Epithelial cell of prostate (primary cell): Measurements from ENCODE around the gene PDE7B.

ENCODE experiments used
- DNase-seq: peaks from one replicate; pipeline ENCODE4 v3.0.0-alpha.2; 2011; ENCODE audit warnings: low read depth, low spot score
- H3K27ac ChIP-seq: fragments of 450-650 bp; 2 replicates; pipeline ENCODE4 v1.5.1; 2017; ENCODE audit warnings: mild to moderate bottlenecking

Gene PDE7B

DNA sequence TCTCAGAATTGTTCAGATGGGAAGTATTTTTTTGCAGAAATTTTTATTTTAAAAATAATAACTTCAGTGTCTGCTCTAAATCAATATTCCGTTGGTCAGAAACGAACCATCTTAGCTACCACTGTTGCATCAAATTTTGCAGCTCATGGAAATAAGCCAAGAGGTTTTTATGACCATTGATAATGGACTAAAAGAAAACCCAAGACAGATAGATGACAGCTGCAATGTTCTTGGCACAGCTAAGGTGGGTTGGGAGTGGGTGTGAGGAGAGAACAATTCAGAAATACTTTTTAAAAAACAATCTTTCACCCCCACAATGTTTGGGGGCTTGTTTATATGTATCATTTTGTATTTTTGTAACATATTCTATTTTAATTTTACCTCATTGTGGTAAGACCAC lies 121.1 kb downstream of the PDE7B start:
- H3K27ac ChIP-seq: no peak overlapping the region
- no peak for DNase-seq

DNA sequence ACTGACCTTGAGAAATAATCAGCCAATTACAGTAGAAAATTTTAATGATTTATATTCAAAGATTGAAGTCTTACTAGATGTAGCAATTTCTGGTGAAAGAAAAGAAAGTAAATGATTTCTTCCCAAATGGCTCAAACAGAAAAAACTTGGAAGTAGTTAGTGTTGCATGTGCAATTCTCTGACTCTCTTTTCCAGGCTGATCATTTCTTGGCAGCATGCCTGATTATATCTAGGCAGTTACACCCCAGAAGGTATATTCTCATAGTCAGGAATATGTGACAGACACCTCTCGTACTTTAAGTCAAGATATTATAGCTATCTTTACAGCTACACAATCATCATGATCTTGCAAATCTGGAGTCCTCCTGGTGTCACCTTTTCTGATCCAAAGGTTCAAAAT lies 122.9 kb downstream of the PDE7B start:
- no peak overlapping the region for H3K27ac ChIP-seq
- no peak for DNase-seq

DNA sequence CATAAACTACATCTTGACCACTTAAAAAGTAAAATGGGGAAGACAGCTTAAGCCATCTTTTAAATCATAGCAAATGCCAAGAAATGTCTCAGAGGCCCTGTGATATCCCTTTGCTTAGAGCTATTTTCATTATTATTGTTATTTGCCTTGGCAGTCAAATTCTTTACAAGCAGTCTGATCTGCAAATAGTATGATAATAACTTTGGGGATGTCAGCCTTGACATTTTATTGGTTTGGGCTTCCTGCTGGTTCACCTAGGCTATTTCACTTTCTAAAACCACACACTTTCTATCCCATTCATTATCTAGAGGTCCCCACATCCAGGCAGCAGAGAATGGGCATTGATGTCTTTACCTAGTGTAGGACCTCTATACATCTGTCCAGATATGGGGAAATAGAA lies 125.1 kb downstream of the PDE7B start:
- DNase-seq: no peak
- H3K27ac ChIP-seq: no peak overlapping the region

DNA sequence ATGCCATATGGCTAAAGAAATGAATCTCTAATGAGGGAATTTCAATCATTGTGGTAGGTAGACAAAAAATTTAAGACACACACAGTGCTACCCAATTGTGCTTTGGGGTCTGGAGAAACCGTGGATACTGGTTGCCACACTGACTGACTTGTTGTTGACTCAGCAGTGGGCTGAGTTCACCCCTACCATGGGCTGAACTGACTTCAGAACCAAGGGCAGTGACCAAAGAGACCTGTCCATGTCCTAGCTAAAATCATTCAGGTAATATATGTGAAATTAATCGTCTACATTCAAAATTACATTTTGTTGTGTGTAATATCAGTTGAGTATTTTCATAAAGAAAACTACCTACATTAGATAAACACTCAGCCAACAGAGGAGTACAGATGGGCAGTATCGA lies 131.6 kb downstream of the PDE7B start:
- no peak for DNase-seq

DNA sequence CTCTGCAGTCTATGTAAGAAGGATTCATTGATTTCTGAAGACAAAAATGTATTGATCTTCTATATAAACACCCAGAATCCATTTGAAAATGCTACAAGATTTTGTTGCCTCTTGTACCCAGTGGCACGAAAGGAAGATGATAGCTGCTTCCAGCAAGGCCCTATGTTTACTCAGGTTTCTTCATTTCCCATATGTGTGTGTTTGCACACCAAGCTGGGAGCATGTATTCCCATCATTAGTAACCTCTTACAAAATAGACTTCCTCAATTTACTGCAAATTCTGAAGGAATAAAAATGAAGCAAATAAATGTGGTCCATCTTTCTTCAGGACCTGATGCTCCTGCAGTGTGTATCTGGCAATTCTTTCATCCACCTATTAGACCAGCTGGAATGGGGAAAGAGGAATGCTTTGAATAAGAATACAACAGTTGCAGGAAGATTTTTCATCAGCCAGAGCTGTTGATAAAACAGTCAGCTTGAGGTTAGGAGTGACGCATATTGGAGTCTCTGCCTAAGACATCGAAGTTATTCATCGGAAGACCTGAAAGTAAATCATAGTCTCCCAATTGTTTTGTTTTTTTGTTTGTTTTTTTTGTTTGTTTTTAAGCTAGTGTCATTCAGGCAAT lies 132.3 kb downstream of the PDE7B start:
- no peak overlapping the region for H3K27ac ChIP-seq
- no peak for DNase-seq

More for the DNA sequence above, 131.6 kb downstream of the PDE7B start:
- no peak overlapping the region for H3K27ac ChIP-seq

DNA sequence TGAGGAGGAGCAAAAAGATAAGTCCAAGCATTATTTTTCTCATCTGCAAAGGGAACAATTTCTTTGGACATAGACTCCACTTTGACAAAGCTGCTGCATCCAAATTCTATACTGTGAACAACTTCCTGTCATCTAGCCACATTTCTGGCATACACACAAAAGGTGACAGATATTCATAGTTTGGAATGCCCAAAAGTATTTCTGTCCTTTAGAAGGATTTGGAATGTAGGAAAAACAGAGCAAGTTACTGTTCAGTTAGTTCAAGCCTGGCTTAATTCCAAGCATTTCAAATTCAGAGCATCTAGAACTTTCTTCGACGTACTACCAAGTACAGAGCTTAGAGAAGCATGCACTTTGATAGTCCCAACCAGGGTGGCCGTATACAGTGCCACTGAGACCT lies 134.0 kb downstream of the PDE7B start:
- H3K27ac ChIP-seq: no peak overlapping the region

DNA sequence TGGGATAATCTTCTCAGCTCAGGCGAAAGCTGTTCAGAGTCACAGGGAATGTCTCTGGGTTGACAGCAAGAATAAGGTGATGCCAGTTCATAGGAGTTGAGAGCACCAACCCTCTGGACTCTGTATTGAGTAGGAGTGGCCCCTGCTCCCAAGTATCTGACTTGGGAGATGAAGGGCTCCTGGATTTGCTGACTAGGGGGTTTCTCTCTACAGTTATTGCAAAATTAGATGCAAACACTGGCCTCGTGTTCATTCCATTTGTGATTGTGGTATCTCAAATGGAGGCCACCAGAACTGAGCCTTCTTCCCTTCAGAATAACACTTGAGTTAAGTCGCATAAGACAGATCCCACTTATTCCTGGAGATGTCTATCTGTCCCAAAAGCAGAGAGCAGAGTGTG lies 135.7 kb downstream of the PDE7B start:
- no peak for DNase-seq

More for the DNA sequence above, 134.0 kb downstream of the PDE7B start:
- no peak for DNase-seq

DNA sequence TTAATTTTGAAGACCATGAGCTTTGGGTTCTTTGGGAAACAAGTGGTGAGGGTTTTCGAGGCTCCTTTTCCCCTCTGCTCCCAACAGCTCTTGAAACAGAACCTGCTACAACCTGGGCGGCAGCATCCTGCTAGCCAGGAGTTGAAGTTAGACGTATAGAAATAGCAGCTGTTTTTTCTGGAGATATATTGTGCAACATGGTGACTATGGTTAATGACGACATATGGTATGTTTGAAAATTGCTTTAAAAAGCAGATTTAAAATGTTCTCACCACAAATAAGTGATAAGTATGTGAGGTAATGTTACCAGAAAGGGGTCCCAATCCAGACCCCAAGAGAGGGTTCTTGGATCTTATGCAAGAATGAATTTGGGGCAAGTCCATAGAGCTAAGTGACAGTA lies 138.9 kb downstream of the PDE7B start:
- no peak for DNase-seq
- H3K27ac ChIP-seq: no peak overlapping the region

More for the DNA sequence above, 135.7 kb downstream of the PDE7B start:
- no peak overlapping the region for H3K27ac ChIP-seq

DNA sequence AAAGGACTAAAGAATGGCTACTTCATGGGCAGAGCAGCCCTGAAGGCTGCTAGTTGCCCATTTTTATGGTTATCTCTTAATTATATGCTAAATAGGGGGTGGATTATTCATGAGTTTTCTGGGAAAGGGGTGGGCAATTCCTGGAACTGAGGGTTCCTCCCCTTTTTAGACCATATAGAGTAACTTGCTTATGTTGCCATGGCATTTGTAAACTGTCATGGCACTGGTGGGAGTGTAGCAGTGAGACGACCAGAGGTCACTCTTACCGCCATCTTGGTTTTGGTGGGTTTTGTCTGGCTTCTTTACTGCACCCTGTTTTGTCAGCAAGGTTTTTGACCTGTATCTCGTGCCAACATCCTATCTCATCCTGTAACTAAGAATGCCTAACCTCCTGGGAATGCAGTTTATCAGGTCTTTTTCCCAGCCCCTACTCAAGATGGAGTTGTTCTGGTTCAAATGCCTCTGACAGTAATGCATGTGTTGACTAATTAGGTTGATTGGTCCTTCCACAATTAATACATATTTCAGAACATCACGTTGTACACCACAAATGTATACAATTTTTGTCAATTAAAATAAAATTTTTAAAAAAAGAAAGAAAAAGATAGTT lies 139.5 kb downstream of the PDE7B start:
- no peak for DNase-seq
- H3K27ac ChIP-seq: no peak overlapping the region

DNA sequence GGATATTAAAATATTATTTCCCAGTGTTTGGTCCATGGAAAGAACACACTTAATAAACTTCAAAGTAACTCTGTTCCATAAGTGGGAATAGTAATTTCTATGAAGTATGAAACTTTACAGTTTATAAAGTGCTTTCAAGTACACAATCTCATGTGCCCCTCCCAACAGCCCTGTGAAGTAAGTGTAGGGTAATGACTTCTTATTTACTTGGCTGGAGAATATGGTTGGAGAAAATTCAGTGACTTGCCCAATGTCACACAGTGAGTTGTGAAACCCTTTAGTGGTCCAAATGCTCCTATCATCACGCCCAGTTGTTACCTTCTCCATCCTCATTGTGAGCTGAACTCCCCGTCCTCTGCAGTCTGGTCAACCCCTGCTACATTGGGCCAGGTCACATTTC lies 141.2 kb downstream of the PDE7B start:
- DNase-seq: no peak
- no peak overlapping the region for H3K27ac ChIP-seq

DNA sequence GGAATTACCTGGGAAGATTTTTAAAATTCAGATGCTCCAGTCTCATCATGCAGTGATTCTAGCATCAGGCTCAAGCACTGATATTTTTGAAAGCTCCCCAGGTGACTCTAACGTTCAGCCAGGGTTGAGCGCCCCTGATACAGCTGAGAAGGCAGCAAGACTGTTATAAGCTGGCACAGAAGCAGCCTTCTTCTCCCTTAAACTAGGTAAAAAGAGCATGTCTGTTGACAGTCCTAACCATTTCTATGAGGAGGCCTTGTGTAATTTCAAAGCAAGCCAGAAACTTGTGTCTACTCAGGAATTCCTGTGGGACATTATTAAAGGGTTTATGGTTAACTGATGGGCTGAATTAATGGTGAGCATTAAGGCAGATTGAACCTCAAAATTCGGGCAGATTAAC lies 141.9 kb downstream of the PDE7B start:
- no peak overlapping the region for H3K27ac ChIP-seq
- DNase-seq: no peak

DNA sequence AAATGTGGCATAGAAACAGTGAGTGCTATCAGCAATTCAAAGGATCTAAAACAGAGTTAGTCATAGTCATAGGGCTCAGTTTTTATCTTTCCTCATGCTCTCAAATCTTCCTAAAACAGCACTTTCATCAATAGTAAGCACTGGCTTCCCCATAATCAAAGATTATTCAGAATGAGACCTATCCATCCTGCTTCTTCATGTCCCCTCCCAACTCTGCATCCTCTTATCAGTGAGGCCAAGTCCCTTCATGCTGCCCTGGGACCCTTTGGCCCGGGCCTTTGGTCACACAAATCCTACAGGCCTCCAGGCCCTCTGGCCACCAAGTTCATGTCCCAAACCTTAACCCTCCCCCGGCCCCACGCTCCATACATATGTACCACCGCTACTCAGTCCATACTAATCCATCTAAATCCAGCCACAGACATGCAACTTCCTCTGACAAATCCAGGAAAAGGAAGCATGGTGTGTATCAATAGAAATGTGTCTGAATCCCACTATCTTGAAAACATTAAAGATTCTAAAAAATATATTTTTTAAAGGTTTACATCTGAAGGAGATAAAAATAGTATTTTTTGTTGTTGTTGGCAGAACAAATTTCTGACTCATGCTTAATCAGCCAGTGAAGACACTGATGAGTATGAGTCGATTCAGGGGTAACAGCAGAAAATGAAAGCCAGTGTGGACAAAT lies 143.5 kb downstream of the PDE7B start:
- H3K27ac ChIP-seq: no peak overlapping the region
- no peak for DNase-seq

DNA sequence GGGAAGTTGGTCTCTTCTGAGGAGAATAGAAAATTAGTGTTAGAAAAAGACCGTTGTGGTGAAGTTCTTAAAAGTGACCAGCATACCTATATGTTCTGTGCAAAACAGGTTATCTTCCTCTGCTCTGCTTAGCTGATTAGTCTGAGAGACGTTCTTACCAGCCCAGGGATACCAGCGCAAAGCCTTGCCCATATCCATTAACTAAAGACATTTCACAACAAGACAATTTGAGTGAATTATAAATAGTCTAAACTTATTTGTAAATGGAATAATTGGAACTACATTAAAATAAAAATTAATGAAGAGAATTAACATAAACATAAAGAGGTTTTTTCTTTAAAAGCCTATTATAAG lies 144.0 kb downstream of the PDE7B start:
- no peak overlapping the region for H3K27ac ChIP-seq
- no peak for DNase-seq

DNA sequence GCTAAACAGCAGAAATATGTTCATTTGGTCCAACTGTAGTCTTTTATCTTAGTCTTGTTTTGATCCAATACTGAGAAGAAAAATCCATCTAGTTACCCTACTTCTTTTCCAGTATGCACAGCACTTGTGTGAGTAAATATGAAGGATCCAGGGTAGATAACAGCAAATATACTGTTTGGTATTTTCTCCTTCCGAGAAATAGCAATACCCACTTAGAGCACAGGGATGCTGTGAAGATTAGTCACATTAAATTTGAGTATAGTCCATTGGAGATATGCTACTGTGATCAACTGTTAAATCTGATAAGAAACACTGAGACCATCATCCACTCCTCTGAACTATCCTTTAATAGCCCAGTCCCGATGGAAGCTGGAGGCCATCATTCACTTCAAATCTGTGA lies 145.2 kb downstream of the PDE7B start:
- H3K27ac ChIP-seq: no peak overlapping the region
- no peak for DNase-seq

DNA sequence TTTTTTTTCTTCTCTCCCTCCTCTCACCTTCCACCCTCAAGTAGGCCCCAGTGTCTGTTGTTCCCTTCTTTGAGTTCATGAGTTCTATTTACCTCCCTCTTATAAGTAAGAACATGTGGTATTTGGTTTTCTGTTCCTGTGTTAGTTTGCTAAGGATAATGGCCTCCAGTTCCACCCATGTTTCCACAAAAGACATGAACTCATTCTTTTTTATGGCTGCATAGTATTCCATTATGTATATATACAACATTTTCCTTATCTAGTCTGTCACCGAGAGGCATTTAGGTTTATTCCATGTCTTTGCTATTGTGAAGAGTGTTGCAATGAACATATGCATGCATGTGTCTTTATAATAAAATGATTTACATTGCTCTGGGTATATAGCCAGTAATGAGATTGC lies 147.9 kb downstream of the PDE7B start:
- DNase-seq: no peak
- no peak overlapping the region for H3K27ac ChIP-seq

DNA sequence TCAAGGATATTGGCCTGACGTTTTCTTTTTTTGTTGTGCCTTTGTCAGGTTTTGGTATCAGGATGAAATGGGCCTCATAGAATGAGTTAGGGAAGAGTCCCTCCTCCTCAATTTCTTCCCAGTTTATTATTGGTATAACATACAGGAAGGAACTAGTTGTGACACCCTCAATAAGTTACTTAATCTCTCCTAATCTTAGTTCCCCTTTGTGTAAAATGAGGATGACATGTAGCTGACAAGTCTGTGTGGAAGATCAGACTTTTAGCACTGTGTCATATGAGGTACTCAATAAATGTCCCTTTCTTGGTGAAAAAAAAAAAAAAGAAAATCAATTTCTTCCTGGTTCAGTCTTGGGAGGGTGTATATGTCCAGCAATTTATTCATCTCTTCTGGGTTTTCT lies 155.8 kb downstream of the PDE7B start:
- no peak for DNase-seq
- no peak overlapping the region for H3K27ac ChIP-seq

DNA sequence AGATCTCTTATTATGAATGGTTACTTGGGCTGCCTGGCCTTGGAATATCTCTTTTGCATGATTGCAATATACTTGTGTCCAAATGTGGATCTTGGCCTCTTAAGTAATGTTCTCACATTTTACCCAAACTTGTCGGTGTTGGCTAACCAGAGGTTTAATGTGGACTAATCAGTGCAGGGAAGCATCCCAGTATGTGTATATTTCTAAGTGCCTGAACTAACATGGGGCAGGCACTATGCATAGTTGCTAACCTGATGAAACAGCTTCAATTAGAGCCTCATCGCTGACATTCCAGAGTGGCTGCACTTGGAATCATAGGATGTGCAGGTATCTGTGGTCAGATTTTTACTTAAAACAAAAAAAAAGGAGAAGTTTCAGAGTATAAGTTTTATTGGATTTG lies 160.0 kb downstream of the PDE7B start:
- DNase-seq: no peak
- no peak overlapping the region for H3K27ac ChIP-seq

DNA sequence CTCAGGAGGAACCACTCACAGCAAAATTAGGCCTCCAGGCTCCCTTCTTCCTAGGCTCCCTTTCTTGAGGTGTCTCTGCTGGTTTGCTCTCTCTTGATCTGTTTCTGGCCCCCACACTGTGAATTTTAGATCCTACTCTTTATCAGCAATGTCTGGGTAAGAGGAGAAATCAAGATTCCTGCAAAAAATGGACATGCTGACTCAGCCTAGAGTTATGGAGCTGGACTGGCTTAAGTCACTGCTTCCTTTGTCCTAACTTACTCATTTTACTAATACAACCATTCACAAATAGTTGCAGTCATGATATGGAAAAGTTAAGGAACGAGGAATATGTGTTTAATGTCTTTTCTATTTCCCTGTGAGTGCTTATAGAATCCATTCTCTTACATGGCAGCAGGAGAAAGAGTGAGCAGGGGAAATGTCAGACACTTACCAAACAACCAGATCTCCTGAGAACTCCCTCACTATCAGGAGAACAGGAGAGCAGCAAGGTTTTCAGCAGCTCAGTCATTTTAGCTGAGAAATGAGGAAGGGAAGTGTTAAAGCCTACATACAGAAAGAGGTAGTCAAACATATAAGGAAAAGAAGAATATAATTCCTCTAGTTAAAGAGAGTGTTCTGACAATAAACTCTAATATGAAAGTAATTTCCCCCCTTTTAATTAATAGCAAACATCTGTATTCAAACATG lies 160.8 kb downstream of the PDE7B start:
- H3K27ac ChIP-seq: no peak overlapping the region
- no peak for DNase-seq

DNA sequence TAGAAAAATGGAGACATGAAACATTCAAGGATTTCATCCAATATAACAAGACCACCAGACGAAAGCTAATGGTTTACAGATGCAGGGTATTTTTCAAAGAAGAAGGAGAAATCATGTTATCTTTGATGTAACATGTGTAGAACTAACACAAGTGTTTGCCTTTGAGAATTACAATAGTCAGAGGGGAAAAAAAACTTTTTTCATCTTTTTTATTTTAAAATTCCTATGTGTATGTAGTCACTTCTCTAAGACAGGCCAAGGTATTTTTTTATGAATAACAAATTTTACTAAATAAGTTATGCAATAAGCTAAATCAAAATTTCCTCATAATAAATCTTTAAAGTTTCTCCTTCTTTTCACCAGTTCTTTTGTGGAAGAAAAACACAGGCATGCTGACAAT lies 161.4 kb downstream of the PDE7B start:
- H3K27ac ChIP-seq: no peak overlapping the region
- DNase-seq: no peak

DNA sequence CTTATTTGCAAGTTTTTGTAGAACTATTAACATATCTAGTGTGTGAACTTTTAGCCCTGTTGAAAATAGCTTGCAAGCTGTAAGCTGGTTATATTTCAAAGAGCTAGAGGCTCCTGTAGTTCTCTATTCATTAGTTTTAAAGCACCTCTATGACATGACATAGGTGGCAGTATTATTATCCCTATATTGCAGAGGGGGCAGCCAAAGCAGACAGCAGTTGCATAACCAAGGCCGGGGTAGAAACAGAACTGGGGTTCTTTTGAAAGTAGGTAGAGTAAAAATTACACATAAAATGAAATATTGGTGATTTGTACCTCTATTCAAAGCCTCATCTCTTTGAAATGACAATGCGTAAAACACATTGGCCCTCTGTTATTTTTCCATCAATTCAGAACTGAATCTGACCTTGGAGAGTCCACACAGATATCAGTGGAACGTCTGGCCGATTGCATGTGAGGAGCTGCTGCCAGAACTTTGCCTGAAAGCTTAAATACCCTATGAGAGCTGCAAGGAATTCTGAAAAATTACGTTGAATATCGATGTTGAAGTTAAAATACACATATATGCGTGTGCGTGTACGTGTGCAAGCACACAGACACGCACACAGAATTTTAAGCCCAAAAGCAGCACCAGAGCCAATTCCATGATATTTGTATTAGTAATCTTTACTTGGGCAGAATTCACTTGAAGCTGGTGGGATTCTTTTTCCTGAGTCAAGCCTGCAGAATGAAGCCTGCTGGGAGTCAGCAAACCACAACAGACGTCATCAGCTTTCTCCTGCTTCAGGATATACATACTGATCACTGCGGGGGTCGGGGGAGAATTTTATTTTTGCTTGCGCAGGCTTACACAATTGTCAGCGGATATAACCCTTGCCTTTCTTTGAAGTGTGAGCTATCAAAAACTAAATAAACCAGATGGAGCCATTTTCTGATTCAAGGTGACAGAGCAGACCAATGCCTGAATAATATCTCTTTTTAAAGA lies 163.2 kb downstream of the PDE7B start:
- DNase-seq: no peak
- H3K27ac ChIP-seq: no peak overlapping the region
